Sigmoid colon (tissue), 4 donors: ENCODE measurements around the gene SEMA6B.
"Not testable (repeated sequence)": the region's sequence is repeated elsewhere in the genome, so short reads cannot be mapped to it uniquely, and the experiment has no call there.

Experiments
- CTCF ChIP-seq, 4 experiments: fragments of 450-650 bp in 3 of 4; fragments of 200-600 bp in 1 of 4; IDR thresholded peaks; one replicate each; pipeline ENCODE4 v1.5.1; 2016 to 2019; ENCODE audit warnings: antibody characterized with exemption in 4 of 4, mild to moderate bottlenecking in 3 of 4, moderate library complexity in 2 of 4
- EP300 ChIP-seq, 4 donors: sonication (generic); formaldehyde crosslinking; IDR thresholded peaks; one replicate each; pipeline ENCODE4 v1.6.1; 2017; ENCODE audit warnings: antibody characterized with exemption in 4 of 4
- POLR2A ChIP-seq, 2 donors: fragments of 450-650 bp; IDR thresholded peaks; one replicate each; pipeline ENCODE4 v1.6.1; 2016; ENCODE audit warnings: antibody characterized with exemption in 2 of 2, mild to moderate bottlenecking in 2 of 2, moderate library complexity in 2 of 2
- POLR2AphosphoS5 ChIP-seq, 4 donors: sonication (generic); formaldehyde crosslinking; IDR thresholded peaks; one replicate each; pipeline ENCODE4 v1.6.1; 2017; ENCODE audit warnings: antibody characterized with exemption in 4 of 4

GRCh38 chr19:4562085-4562484 is 2.6 kb upstream of the SEMA6B start:
- not testable (repeated sequence) for TF ChIP-seq CTCF, POLR2A, EP300, POLR2AphosphoS5 (IDR thresholded peaks at IDR 0.05)
